ENCODE measurements around the gene USH2A.
A peak's percentile ranks its signal among the peaks of the same experiment; 100 is the strongest.

The USH2A gene

GRCh38 chr1:215717677-215718426, 705.4 kb downstream of the USH2A start:
- H3K9ac ChIP-seq (ENCODE audit: low read length in 5 of 5): no peak overlapping the region
- H3K4me3 ChIP-seq (ENCODE audit: low read depth in 1 of 5, low read length in 5 of 5): no peak overlapping the region
- no peaks in the 10 kb centered on the region for H3K36me3 ChIP-seq (ENCODE audit: control insufficient read depth in 5 of 5, insufficient read depth in 5 of 5, low read length in 5 of 5)
- no peak overlapping the region for H3K27ac ChIP-seq (ENCODE audit: low read depth, low read length)
- H3K9me3 ChIP-seq (ENCODE audit: control insufficient read depth in 5 of 5, low read length in 5 of 5): no peaks in the 10 kb centered on the region
- H3K4me1 ChIP-seq (ENCODE audit: control insufficient read depth in 5 of 5, insufficient read depth in 5 of 5, low read length in 5 of 5): no peaks in the 10 kb centered on the region
- H3K27me3 ChIP-seq (ENCODE audit: control insufficient read depth in 5 of 5, insufficient read depth in 4 of 5, low read length in 5 of 5): no peaks in the 10 kb centered on the region

DNA sequence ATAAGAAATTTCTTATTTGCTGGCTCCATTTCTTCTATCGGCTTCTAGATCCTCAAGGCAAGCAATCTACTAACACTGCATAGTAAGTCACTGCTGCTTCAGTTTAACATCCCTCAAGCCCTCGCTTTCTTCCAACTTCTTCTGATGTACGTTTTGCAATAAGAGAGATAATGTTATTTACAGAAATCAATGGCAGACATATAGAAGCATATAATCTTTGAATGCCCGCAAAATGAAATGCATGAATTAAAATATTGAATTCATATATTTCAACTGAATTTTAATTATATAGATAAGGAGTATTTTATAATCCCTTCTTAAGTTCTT, 712.4 kb downstream of the USH2A start:
- no peaks in the 10 kb centered on the region for H3K9me3 ChIP-seq (ENCODE audit: control insufficient read depth in 5 of 5, low read length in 5 of 5)
- H3K27ac ChIP-seq (ENCODE audit: low read depth, low read length): no peak overlapping the region
- no peak overlapping the region for H3K9ac ChIP-seq (ENCODE audit: low read length in 5 of 5)
- no peaks in the 10 kb centered on the region for H3K36me3 ChIP-seq (ENCODE audit: control insufficient read depth in 5 of 5, insufficient read depth in 5 of 5, low read length in 5 of 5)
- H3K4me1 ChIP-seq (ENCODE audit: control insufficient read depth in 5 of 5, insufficient read depth in 5 of 5, low read length in 5 of 5): no peaks in the 10 kb centered on the region
- H3K4me3 ChIP-seq (ENCODE audit: low read depth in 1 of 5, low read length in 5 of 5): no peak overlapping the region
- H3K27me3 ChIP-seq (ENCODE audit: control insufficient read depth in 5 of 5, insufficient read depth in 4 of 5, low read length in 5 of 5): no peaks in the 10 kb centered on the region

DNA sequence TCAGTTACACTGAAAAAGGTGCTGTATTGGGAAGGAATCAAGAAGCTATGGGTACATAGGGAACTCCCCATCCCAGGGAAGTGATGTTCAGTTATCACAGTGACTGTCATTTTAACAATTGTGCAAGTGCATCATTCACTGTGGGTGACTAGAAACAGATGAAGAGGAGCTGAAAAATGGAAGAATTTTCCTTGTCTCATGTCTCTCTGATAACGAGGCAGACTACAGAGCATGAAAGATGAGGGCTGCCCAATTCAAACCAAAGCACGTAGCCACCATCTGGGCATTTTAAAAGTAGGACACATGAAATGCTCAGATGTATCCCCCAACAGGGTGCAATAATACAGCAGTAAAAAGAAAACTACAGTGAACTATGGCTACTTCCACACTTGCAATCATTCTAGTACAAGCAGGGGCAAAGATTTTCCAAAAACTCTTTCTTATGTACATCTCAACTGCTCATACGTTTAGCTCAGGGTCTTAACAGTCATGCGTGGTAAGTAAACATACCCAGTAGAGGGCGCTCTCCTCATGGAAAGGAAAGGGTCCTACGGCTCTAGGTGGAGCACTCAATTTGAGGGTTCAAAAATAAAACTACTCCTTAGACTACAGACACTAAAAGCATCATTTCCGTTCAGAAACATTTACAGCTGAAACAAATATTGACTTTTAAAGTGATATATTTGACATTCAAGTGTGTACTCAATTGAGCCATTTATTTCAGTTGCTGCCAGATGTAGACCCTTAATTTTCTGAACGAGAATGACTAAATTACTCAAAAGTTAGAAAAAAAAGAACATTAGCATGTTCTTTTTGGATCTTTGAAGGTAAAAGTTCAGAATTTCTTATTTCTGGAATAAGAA, 713.0 kb downstream of the USH2A start:
- Histone ChIP-seq H3K4me3 (ENCODE audit: low read depth in 1 of 5, low read length in 5 of 5) (no peak overlapping the region), H3K4me1 (ENCODE audit: control insufficient read depth in 5 of 5, insufficient read depth in 5 of 5, low read length in 5 of 5) (no peaks in the 10 kb centered on the region), H3K9me3 (ENCODE audit: control insufficient read depth in 5 of 5, low read length in 5 of 5) (no peaks in the 10 kb centered on the region), H3K9ac (ENCODE audit: low read length in 5 of 5) (no peak overlapping the region), H3K36me3 (ENCODE audit: control insufficient read depth in 5 of 5, insufficient read depth in 5 of 5, low read length in 5 of 5) (no peaks in the 10 kb centered on the region), H3K27me3 (ENCODE audit: control insufficient read depth in 5 of 5, insufficient read depth in 4 of 5, low read length in 5 of 5) (no peaks in the 10 kb centered on the region), H3K27ac (ENCODE audit: low read depth, low read length) (no peak overlapping the region)

DNA sequence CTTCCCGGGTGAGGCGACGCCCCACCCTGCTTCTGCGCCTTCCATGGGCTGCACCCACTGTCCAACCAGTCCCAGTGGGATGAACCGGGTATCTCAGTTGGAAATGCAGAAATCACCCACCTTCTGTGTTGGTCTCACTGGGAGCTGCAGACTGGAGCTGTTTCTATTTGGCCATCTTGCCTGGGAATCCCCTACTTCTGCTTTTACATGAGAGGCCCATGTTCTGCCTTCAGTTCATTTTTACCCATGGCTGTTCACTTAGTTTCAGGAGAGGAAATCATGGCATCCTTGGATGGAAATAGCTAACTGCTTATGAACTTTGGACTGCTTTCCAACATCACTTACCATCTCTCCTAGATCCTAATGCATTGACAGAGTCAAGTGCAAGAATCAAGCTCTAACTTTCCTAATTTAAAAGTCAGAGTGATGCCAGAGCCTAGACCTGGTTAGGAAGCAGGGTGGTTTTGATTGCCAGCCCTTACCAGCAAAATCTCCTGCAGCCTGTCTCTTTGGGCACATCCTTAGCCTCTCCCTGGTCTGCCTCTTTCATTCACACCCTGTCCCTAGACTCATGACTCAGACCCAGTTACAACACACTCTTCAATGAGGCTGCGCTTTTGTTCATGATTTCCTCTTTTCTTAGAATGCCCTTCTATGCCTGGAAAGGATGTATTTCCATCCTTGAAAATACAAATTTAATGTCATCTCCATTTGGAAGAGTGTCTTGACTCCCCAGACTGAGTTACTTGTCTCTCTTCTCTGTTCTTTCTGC, 719.0 kb downstream of the USH2A start:
- no peak overlapping the region for H3K9ac ChIP-seq (ENCODE audit: low read length in 5 of 5)

DNA sequence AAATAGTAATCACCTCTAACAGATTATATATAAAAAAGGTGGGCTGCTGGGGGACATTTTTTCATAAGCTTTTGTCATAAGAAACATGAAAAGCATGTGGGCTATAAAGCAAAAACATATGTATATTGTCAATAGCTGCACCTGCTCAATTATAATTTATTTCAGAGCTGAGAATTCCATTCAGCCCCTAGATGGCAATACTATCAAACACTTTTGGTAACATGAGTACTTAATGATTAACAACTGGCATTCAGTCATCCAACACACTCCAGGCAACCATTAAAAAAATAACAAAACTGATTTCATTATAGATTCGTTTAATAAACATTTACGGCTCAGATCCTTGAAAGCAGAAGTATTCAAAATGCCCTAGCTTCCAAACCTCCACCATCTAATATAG, 741.0 kb downstream of the USH2A start:
- Histone ChIP-seq H3K27me3 (ENCODE audit: control insufficient read depth in 5 of 5, insufficient read depth in 4 of 5, low read length in 5 of 5) (no peaks in the 10 kb centered on the region), H3K36me3 (ENCODE audit: control insufficient read depth in 5 of 5, insufficient read depth in 5 of 5, low read length in 5 of 5) (no peaks in the 10 kb centered on the region), H3K27ac (ENCODE audit: low read depth, low read length) (no peak overlapping the region), H3K9me3 (ENCODE audit: control insufficient read depth in 5 of 5, low read length in 5 of 5) (no peaks in the 10 kb centered on the region), H3K4me3 (ENCODE audit: low read depth in 1 of 5, low read length in 5 of 5) (no peak overlapping the region), H3K9ac (ENCODE audit: low read length in 5 of 5) (no peak overlapping the region), H3K4me1 (ENCODE audit: control insufficient read depth in 5 of 5, insufficient read depth in 5 of 5, low read length in 5 of 5) (no peaks in the 10 kb centered on the region)

More for the DNA sequence above, 719.0 kb downstream of the USH2A start:
- Histone ChIP-seq H3K9me3 (ENCODE audit: control insufficient read depth in 5 of 5, low read length in 5 of 5) (no peaks in the 10 kb centered on the region), H3K27ac (ENCODE audit: low read depth, low read length) (no peak overlapping the region), H3K27me3 (ENCODE audit: control insufficient read depth in 5 of 5, insufficient read depth in 4 of 5, low read length in 5 of 5) (no peaks in the 10 kb centered on the region), H3K4me1 (ENCODE audit: control insufficient read depth in 5 of 5, insufficient read depth in 5 of 5, low read length in 5 of 5) (no peaks in the 10 kb centered on the region), H3K36me3 (ENCODE audit: control insufficient read depth in 5 of 5, insufficient read depth in 5 of 5, low read length in 5 of 5) (no peaks in the 10 kb centered on the region), H3K4me3 (ENCODE audit: low read depth in 1 of 5, low read length in 5 of 5) (no peak overlapping the region)

- Histone ChIP-seq H3K36me3 (ENCODE audit: control insufficient read depth in 5 of 5, insufficient read depth in 5 of 5, low read length in 5 of 5) (no peaks in the 10 kb centered on the region), H3K27ac (ENCODE audit: low read depth, low read length) (no peak overlapping the region), H3K4me3 (ENCODE audit: low read depth in 1 of 5, low read length in 5 of 5) (no peak overlapping the region), H3K27me3 (ENCODE audit: control insufficient read depth in 5 of 5, insufficient read depth in 4 of 5, low read length in 5 of 5) (no peaks in the 10 kb centered on the region), H3K9ac (ENCODE audit: low read length in 5 of 5) (no peak overlapping the region), H3K9me3 (ENCODE audit: control insufficient read depth in 5 of 5, low read length in 5 of 5) (no peaks in the 10 kb centered on the region), H3K4me1 (ENCODE audit: control insufficient read depth in 5 of 5, insufficient read depth in 5 of 5, low read length in 5 of 5) (no peaks in the 10 kb centered on the region)
Measured at GRCh38 chr1:215681041-215681440, 742.2 kb downstream of the USH2A start.

- Histone ChIP-seq H3K9me3 (ENCODE audit: control insufficient read depth in 5 of 5, low read length in 5 of 5) (no peaks in the 10 kb centered on the region), H3K4me1 (ENCODE audit: control insufficient read depth in 5 of 5, insufficient read depth in 5 of 5, low read length in 5 of 5) (no peaks in the 10 kb centered on the region), H3K36me3 (ENCODE audit: control insufficient read depth in 5 of 5, insufficient read depth in 5 of 5, low read length in 5 of 5) (no peaks in the 10 kb centered on the region), H3K27ac (ENCODE audit: low read depth, low read length) (no peak overlapping the region), H3K4me3 (ENCODE audit: low read depth in 1 of 5, low read length in 5 of 5) (no peak overlapping the region), H3K9ac (ENCODE audit: low read length in 5 of 5) (no peak overlapping the region), H3K27me3 (ENCODE audit: control insufficient read depth in 5 of 5, insufficient read depth in 4 of 5, low read length in 5 of 5) (no peaks in the 10 kb centered on the region)
Measured at GRCh38 chr1:215679231-215679630, 744.0 kb downstream of the USH2A start.

DNA sequence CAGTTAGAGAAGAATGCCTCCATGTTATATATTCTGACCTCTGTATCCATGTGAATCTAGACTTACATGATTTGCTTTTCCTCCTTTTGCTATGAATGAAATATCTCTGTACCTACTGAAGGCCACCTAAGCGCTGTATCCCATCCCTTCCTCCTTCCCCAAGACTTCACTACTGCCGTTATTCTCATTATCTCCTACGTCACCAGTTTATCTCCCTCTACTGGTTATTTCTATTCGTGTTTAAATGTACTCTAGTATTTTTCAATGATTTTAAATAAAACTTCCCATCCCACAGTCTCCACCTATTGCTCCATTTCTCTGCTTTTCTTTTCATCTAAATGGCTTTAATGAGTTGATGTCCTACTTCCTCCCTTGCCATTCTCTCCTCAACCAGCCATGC, 746.1 kb downstream of the USH2A start:
- Histone ChIP-seq H3K36me3 (ENCODE audit: control insufficient read depth in 5 of 5, insufficient read depth in 5 of 5, low read length in 5 of 5) (no peaks in the 10 kb centered on the region), H3K9ac (ENCODE audit: low read length in 5 of 5) (no peak overlapping the region), H3K4me1 (ENCODE audit: control insufficient read depth in 5 of 5, insufficient read depth in 5 of 5, low read length in 5 of 5) (no peaks in the 10 kb centered on the region), H3K4me3 (ENCODE audit: low read depth in 1 of 5, low read length in 5 of 5) (no peak overlapping the region), H3K9me3 (ENCODE audit: control insufficient read depth in 5 of 5, low read length in 5 of 5) (no peaks in the 10 kb centered on the region), H3K27me3 (ENCODE audit: control insufficient read depth in 5 of 5, insufficient read depth in 4 of 5, low read length in 5 of 5) (no peaks in the 10 kb centered on the region), H3K27ac (ENCODE audit: low read depth, low read length) (no peak overlapping the region)

- no peaks in the 10 kb centered on the region for H3K36me3 ChIP-seq (ENCODE audit: control insufficient read depth in 5 of 5, insufficient read depth in 5 of 5, low read length in 5 of 5)
- no peak overlapping the region for H3K4me3 ChIP-seq (ENCODE audit: low read depth in 1 of 5, low read length in 5 of 5)
- H3K9ac ChIP-seq (ENCODE audit: low read length in 5 of 5): no peak overlapping the region
- no peaks in the 10 kb centered on the region for H3K9me3 ChIP-seq (ENCODE audit: control insufficient read depth in 5 of 5, low read length in 5 of 5)
- no peak overlapping the region for H3K27ac ChIP-seq (ENCODE audit: low read depth, low read length)
- no peaks in the 10 kb centered on the region for H3K27me3 ChIP-seq (ENCODE audit: control insufficient read depth in 5 of 5, insufficient read depth in 4 of 5, low read length in 5 of 5)
- no peaks in the 10 kb centered on the region for H3K4me1 ChIP-seq (ENCODE audit: control insufficient read depth in 5 of 5, insufficient read depth in 5 of 5, low read length in 5 of 5)
Measured at GRCh38 chr1:215673943-215674342, 749.3 kb downstream of the USH2A start.

GRCh38 chr1:215672482-215672881, 750.8 kb downstream of the USH2A start:
- Histone ChIP-seq H3K4me1 (ENCODE audit: control insufficient read depth in 5 of 5, insufficient read depth in 5 of 5, low read length in 5 of 5) (no peaks in the 10 kb centered on the region), H3K9ac (ENCODE audit: low read length in 5 of 5) (peak overlapping the region in 1 of 5 donors; percentile 7), H3K9me3 (ENCODE audit: control insufficient read depth in 5 of 5, low read length in 5 of 5) (no peaks in the 10 kb centered on the region), H3K36me3 (ENCODE audit: control insufficient read depth in 5 of 5, insufficient read depth in 5 of 5, low read length in 5 of 5) (no peaks in the 10 kb centered on the region), H3K4me3 (ENCODE audit: low read depth in 1 of 5, low read length in 5 of 5) (no peak overlapping the region), H3K27ac (ENCODE audit: low read depth, low read length) (no peak overlapping the region), H3K27me3 (ENCODE audit: control insufficient read depth in 5 of 5, insufficient read depth in 4 of 5, low read length in 5 of 5) (no peaks in the 10 kb centered on the region)

Data from subcutaneous abdominal adipose tissue (tissue), 5 donors.